Activated CD4-positive, CD25-positive, alpha-beta regulatory T cell (primary cell): Measurements from ENCODE around the gene LRRC9.
A peak's percentile ranks its signal among the peaks of the same experiment; 100 is the strongest.
"Not testable (repeated sequence)": the region's sequence is repeated elsewhere in the genome, so short reads cannot be mapped to it uniquely, and the experiment has no call there.

Source experiments
- DNase-seq, 4 experiments: peaks; one replicate each; lab custom pipeline; 2025; lab: John Stamatoyannopoulos, UW

LRRC9 gene

GRCh38 chr14:60064491-60065072, 144.6 kb downstream of the LRRC9 start:
- DNase-seq, result no peak

DNA sequence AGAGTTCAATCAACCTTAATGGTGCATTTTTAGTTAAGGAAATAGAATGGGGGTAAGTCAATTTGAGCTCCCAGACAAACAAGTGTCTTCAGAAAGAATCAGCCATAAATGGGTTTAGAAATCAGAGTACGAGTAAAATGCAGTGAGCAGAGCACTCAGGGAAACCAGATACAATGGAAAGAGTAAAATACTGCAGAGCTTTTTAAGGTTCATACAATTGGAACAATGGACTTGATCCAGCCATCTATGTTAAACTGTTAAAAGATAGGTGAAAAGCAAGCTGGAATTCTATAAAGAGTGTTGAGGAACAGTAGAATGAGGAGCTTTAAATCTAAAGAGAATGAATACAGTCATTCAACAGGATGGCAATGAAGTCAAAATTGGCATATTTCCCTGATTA, 147.9 kb downstream of the LRRC9 start:
- DNase-seq, result no peak

DNA sequence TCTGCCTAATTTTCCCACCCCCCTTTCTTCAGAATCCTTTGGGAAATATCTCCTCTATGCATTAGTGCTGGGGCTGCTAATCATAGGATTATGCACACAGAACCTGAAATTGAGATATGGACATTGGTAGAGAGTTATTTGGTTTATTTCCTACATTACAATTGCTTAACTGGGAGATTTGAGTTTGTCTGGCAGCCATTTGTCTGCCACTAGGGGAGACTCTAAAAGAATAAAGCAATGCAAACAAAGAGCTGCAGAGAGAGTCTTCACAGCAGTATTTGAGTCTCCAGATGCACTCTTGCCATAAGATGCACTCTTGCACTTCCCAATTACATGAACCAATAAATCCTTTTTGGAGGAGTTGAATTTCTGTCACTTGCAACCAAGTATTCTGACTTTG, 159.8 kb downstream of the LRRC9 start:
- no peak for DNase-seq

- no peak for DNase-seq
These were observed 165.1 kb downstream of the LRRC9 start for GRCh38 chr14:60085085-60085484.

DNA sequence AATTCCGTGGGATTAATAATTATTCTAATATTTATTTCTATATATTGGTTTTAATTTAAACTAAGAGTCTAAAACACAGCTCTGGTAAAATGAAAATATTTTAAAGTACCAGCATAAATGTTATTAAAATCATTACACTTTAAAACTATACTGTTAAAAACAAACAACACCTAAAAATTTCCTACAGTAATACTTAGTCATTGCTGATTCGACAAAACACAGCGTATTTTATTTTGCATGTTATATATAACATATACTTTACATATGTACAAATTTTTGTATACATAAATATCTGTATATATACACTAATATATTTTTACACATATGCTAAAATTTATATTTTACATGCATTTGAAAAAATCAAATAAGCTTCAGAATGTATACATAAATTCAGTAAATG, 165.7 kb downstream of the LRRC9 start:
- DNase-seq, result no peak

- no peak for DNase-seq
These were observed 167.7 kb downstream of the LRRC9 start for GRCh38 chr14:60087668-60088067.

DNA sequence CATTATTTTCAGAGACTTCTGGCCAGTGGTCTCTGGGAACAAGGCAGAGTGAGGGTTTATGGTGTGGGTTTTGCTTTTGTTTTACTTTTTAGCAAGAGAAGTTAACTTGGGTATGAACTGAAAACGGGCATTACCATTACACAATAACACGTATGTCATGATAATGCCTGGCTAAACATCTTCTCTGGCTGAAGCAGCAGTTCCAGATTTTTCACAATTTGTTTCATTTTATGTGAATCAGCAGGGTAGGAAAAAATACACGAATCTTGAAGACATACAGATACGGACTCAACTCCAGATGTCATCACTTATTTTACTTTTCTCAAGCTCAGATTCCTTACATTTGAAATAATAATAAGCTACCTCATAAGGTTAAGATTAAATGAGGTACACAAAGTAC, 169.3 kb downstream of the LRRC9 start:
- DNase-seq, result no peak

GRCh38 chr14:60090864-60091519, 171.0 kb downstream of the LRRC9 start:
- no peak for DNase-seq

GRCh38 chr14:60091550-60092525, 171.9 kb downstream of the LRRC9 start, which contains the start of gene PCNX4:
Gene PCNX4, plus strand, starts transcription at chr14:60091923. Its CDS starts 15,716 bp downstream, at chr14:60107639.
- peak; percentile 75 to 90 (median 85) for DNase-seq

GRCh38 chr14:60092526-60092920, 172.6 kb downstream of the LRRC9 start:
- DNase-seq, result no peak

GRCh38 chr14:60093080-60093479, 173.1 kb downstream of the LRRC9 start:
- DNase-seq, result no peak

DNA sequence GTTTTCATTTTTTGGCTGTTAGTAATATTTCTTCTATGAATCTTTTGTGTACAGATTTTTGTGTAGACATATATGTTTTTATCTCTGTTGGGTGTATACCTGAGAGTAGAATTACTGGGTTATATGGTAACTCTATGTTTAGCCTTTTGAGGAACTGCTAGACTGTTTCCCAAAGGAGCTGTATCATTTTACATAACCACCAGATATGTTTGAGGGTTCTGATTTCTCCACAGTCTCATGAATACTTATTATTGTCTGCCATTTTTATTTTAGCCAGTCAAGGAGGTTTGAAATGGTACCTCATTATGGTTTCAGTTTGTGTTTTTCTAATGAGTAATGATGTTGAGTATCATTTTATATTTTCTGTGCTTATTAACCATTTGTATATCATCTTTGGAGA, 173.7 kb downstream of the LRRC9 start:
- no peak for DNase-seq

DNA sequence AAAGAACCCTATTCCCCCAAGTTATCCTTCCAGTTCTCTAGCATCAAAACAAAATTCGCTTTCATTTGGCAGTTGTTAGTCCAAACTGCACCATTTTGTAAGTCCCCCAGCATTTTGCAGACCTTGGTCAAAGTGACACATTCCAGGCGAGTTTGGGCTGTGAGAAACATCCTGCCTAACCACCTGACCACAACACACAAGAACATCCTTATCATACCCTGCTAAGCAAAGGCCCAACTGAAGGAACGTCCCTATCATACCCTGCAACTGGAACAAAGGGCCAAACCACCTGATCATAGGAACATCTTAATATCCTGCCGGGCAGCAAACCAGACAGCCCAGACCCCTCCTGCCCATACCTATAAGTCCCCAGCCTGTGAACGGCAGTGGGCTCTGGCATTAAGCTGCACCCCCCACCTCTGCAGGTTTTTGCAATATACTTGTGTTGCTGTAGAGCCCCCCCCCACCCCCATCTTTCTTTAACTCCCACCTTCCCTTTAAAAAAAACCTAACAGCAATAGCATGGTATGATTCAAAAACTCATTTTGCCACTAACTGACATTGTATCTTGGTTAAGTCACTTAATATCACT, 174.5 kb downstream of the LRRC9 start:
- DNase-seq, result no peak

GRCh38 chr14:60095231-60095630, 175.3 kb downstream of the LRRC9 start:
- no peak for DNase-seq

DNA sequence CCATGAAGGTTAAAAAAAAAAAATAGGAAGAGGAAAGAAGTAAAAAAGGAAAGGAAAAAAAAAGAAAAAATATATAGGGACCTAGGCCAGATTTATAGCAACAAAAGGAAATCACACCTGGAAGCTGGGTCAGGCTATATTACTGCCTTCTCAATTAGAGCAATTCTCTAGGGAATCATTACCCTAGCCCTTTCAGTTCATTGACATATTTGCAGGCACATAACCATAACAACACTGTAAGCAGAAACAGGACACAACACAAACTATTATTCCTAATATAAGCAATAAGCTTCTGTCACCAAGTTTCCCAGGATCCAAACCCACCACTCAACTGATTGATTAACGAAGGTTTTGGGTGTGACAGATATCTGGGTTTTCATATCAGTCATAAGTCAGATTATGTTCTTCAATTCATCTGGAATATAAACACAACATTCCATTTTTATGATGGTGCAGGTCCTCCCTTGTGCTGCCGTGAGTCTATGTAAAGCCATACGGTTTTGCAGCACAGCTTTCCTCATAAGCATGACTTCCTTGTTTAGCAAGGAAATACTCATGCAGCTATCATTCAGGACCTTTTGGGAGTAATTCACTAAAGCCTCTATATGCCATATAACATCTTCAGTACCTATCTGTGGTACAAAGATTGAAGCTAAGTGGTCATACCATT, 176.0 kb downstream of the LRRC9 start:
- no peak for DNase-seq

DNA sequence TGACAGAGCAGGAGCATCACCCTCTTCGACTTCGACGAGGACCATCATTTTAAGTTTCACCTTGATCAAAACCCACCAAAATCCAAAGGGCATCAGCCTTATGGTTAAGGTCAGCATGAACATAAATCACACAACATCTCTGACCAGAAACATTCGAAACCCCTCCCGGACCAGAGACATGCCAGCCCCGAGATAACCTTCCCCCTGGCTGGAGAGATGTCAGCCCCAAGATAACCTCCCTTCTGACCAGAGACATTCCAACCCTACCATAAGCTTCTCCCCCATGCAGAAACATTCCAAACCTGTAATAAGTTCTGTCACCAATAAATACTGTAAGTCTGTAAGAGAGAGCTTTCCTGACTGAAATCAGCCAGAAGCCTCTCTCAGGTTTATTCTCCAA, 178.0 kb downstream of the LRRC9 start:
- DNase-seq, result no peak

GRCh38 chr14:60099855-60100254, 179.9 kb downstream of the LRRC9 start:
- not testable (repeated sequence) for DNase-seq

GRCh38 chr14:60101786-60102185, 181.8 kb downstream of the LRRC9 start:
- DNase-seq, result no peak

DNA sequence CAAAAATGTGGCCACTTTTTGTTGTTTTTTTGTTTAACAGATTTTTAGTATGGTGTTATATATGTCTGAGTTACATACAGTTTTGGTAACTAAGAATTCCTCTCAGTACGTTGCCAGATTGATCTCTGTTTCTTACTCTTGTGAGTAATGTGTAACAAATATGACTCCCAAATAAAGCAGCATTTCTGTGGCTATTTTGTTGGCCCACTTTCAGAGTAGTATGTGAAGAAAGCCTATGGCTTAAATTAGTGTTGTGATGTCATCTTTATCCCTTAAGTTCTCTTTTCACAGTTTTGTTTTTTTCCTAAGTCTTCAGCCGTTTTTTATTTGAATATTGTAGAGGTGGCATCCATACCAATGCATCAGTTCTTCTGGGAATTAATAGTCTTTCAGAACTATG, 182.4 kb downstream of the LRRC9 start:
- DNase-seq, result no peak

DNA sequence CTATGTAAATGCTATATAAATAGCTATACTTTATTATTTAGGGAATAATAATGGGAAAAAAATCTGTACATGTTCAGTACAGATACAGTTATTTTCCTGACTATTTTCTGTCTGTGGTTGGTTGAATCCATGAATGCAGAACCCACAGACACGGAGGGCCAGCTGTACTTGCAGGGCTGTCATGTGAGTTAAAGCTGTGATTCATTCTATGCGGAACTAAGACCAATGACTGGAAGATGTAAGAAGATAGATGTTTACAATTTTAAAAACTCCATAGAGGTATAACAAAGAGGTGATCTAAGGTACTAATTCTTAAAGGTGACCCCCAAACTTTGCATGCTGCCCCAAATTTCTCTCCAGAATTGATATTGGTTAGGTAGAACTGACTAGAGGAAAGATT, 186.4 kb downstream of the LRRC9 start:
- no peak for DNase-seq

DNA sequence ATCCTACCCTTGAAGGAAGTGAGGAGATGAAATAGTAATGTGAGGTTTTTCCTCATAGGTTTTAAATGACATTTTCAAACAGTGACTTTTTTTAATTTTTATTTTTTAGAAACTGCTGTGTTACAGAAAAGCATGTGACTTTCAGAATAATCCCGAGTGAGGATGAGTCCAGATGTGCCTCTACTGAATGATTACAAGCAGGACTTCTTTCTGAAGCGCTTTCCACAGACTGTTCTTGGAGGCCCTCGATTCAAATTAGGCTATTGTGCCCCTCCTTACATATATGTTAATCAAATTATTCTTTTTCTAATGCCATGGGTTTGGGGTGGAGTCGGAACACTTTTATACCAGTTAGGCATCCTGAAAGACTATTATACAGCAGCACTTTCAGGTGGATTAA, 187.5 kb downstream of the LRRC9 start:
- no peak for DNase-seq

DNA sequence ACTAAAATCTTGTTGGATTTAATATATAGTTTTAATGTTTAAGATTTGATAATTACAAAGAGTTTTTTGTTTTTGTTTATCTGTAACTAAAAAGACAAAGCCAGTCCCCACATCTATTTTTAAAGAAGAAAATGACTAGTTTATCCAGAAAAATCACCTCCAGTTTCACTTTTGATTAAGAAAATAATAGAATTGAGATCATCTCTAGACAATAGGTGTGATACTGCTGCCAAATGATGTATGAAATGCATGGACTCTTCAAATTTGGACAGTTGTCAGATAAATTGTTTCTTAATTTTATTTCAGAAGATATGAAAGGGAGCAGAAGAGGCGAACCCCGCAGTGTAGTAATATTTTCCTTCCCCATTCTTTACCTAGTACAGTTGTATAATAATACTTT, 191.8 kb downstream of the LRRC9 start:
- DNase-seq, result no peak
